ENCODE measurements around the gene ANGPT4.

DNA sequence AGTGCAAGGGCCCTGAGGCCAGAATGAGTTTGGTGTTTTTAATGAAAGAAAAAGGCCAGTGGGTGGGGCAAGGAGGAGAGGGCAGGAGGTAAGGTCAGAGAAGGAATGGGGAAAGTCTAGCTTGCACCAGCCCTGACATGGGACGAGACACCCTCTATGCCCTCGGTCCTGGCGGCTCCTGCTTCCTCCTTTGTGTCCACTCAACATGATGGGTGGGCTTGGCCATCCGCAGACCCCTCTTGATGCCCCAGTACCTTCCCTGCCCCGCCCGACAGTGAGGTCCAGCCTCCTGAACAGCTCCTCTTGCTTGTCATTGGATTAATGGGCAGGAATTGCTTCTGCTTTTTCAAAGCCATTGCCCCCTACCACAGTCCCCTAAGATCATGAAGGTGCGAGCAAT, 33.6 kb upstream of the ANGPT4 start:
- TF ChIP-seq, protein P1, sequence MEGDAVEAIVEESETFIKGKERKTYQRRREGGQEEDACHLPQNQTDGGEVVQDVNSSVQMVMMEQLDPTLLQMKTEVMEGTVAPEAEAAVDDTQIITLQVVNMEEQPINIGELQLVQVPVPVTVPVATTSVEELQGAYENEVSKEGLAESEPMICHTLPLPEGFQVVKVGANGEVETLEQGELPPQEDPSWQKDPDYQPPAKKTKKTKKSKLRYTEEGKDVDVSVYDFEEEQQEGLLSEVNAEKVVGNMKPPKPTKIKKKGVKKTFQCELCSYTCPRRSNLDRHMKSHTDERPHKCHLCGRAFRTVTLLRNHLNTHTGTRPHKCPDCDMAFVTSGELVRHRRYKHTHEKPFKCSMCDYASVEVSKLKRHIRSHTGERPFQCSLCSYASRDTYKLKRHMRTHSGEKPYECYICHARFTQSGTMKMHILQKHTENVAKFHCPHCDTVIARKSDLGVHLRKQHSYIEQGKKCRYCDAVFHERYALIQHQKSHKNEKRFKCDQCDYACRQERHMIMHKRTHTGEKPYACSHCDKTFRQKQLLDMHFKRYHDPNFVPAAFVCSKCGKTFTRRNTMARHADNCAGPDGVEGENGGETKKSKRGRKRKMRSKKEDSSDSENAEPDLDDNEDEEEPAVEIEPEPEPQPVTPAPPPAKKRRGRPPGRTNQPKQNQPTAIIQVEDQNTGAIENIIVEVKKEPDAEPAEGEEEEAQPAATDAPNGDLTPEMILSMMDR (IDR thresholded peaks at IDR 0.05): no peak
- TF ChIP-seq EP300 (IDR thresholded peaks at IDR 0.05) (no peak), POLR2A (IDR thresholded peaks at IDR 0.05) (no peak)

All from tibial nerve (tissue), 4 donors.